Activated CD8-positive, alpha-beta memory T cell treated with anti-CD3 and anti-CD28 coated beads, Interleukin-2, amount 50 U/mL, for 48 hours (primary cell): Measurements from ENCODE around the gene SMG9.

Experiments
- DNase-seq: peaks from one replicate; pipeline ENCODE4 v3.0.0-alpha.2; 2020

Gene SMG9

DNA sequence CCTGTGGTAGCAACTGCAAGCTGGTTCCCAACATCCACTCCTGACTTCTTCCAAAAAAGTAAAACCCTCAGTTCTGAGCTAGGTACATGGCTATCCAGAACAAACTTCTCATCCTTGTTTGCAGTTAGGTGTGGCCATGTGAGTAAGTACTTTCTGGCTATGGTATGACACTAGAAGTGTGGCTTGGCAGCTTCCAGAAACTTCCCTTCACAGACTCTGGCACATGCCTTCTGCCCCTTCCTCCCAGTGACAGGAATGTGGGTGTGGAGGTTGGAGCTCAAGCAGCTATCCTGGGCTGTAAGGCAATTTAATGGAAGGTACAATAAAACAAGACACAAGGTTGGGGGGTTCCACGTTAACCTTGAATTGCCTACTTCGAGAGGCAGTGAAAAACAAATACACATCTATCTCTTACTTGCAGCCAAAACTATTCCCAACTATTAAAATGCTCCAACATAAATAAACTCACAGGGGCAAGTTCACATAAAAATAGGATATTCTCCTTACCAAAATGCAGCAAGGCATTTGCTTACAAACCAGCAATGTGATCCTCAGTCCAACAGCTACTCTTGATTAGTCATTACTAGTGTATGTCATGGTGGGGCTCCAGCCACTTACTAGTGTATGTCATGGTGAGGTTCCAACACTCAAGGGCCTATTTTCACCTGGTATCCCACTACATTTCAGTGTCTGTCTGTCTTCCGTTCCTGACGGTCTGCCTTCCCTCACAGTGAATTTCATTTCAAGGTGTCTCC is 3.1 kb downstream of the SMG9 start:
- no peak for DNase-seq

DNA sequence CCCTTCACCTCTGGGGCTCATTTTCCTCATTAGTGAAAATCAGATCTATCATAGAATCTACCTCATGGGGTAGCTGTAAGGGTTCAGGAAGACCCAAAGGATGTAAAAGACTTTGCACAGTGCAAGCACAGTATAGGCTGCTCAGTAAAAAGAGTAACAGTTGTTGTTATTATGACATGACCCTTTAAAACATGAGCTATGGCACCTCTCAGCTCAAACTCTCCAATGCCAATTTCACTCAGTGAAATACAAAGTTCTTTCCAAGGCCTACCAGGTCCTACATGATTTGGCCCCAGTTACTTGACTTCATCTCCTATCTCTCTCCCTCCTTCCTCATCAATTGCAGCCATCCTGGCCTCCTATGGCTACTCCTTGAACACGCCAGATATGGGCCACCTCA is 4.9 kb downstream of the SMG9 start:
- DNase-seq = no peak

DNA sequence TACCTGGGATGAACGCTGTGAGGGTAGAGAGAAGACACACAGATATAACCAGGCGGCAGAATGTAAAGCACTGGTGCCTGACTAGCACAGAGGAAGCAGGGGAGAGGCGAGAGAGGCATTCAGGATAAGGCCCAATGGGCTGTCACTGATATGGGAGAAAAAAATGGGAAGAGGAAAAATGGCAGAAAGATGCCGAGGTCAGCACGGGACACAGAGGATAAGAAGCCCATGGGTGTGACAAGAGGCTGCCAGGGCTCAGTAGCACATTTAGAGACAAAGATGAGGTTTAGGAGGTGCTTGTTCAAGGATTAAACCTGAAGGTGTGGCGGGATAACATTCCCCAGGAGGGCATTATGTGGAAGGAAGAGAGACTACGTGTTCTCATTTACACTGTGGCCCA is 5.6 kb downstream of the SMG9 start:
- DNase-seq = no peak

DNA sequence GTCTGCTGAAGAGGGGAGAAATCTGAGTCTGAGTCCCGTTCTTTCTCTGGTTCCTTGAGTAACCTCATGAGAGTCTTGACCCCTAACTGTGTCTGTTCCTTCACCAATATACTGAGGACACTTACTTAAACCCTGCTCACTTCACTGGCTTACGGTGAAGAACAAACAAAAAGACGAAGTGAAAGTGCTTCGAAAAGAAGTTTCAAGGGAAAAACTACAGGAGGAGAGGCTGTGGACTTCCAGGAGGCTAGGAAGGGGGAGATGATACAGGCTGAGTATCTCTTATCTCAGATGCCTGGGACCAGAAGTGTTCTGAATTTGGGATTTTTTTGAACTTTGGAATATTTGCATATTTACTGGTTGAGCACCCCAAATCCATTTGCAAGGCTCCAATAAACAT is 6.1 kb downstream of the SMG9 start:
- no peak for DNase-seq

DNA sequence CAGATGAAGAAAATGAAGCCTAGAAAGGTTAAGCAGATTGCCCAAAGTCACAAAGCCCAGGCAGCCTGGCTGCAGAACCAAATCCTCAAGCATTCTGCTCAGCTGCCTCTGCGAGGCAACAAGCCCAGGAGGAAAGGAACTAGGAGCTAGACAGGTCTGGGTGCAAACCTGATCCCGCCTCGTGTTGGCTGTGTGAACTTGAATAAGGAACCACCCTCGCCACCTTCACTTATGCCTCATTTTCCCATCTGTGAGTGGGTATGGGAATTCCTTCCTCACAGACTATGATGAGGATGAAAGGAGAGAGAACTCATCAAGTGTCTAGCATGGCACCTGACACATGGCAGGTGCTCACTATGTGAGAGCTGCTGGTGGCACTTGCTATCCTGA is 6.6 kb downstream of the SMG9 start:
- no peak for DNase-seq

DNA sequence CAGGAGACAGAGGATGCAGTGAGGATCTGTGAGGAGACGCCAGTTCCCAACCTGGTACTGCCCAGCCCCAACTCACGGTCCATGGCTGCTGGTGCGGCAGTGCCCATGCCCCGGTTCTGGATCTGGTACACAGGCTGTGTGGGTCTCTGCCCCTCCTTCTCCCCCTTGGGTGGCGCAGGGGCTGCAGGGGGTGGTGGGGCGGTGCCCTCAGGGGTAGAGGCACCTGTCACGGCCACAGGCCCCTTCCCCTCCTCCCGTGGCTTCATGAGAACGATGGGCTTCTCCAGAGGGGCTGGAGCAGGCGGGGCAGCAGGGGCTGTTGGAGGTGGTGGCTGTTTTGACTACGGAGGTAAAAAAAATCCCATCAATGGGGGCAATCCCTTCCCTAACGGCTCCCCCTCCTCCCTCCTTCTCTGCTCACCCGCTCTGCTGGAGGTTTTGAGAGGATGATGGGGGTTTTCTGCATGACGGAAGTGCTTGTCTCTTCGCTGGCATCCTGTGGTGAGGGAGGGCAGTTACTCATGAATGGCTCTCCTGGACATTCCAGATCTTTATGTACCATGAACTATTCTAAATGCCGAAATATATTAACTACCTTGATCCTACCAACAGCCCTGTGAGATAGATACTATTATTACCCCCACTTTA is 7.1 kb downstream of the SMG9 start:
- no peak for DNase-seq

DNA sequence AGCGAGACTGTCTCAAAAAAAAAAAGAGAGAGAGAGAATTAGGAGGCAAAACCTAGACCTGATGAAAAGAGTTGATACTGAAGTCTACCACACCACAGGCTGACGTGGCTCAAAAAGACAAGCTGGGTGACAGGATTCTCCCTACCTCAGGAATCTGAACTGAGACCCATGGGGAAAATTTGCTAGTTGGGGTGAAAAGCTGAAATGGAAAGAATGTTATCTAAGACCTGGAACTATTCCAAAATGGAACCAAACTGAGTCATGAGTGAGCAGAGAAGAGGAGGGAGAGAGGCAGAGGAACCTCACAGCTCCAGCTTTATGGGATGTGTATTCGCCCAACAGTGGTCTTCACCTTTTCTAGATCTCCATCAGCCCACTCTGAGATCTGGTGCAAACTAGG is 11.7 kb downstream of the SMG9 start:
- no peak for DNase-seq

DNA sequence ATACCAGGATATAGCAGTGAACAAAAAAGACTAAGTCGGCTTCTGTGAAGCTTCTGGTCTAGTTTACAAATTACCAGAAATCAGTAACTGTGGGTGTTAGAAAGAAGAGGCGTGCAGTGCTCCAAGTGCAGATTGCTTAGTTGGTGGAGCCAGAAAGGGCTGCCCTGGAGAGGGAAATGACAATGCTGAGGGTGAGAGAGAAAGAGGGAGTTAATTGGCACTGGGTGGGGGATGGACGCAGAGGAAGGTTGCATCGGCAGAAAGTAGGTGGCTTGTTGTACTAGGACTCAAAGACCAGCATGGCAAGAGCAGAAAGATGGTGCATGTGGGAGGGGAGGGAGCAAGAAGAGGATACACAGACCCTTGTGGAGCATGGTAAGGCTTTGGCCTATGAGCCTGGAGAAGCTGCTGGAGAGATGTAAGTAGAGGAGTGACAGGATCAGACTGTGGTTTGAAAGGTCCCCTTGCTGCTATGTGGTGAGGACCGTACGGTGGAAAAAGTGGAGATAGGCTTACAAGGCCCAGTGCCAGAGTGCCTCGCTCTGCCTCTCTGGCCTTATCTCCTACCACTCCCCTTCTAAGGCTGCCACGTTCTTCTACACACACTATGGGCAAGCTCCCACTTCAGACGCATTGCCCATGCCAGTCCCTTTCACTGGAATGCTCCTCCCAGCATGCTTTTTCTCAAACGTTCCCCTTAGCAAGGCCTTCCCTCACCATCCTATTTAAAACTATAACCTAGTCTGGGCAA is 13.5 kb downstream of the SMG9 start:
- no peak for DNase-seq

DNA sequence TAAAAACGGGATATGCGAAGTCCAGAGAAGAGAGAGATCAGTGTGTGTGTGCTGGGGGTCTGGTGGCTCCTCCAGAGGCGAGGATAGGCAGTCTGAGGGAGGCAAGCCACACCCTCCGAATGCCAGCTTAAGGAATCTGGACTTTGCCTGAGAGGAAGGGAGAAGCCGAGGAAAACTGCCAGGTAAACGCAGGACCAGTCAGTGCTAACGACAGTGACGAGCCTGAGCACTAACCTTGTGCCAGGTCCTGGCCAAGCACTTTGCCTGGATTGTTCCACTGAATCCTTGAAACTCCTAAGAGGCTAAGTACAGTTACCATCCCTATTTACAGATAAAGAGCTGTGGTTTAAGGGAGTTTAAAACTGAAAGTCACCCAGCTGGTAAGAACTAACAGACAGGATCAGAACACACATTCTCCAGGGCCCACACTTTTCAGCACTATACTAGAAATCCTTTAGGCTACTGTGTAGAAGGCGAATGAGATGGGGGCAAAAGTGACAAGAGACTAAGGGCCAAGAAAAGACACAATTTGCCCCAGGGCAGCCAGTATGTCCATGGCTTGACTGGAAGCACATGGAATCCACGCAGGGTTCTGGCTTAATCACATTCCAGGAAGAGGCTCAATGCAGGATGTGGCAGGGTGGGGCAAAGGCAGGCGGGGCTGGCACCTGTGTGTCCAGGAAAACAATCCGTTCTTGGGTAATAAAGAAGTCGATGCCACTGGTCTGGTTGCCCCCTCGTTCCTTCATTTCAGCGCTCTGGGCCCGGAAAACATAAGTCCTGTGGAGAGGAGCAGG is 15.1 kb downstream of the SMG9 start:
- DNase-seq = no peak

DNA sequence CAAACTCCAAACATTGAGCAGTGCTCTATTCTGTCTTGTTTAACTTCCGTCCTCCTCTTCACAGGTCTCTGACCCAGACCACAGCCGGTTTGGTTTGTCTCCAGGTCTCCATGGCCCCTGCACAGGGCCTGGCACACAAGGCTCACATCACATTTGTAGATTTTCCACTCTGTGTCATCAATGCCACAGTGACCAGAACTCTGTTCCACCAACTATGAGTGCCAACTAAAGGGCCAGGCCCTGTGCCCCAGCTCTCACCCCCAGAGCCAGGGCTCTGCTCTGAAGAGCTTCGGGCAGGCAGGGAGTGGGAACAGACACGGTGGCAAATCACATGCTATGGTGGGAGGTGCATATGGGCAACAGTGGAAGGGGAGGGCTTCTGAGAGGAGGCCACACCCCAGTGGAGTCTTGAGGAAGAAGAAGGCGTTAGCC is 16.0 kb downstream of the SMG9 start:
- DNase-seq = no peak

DNA sequence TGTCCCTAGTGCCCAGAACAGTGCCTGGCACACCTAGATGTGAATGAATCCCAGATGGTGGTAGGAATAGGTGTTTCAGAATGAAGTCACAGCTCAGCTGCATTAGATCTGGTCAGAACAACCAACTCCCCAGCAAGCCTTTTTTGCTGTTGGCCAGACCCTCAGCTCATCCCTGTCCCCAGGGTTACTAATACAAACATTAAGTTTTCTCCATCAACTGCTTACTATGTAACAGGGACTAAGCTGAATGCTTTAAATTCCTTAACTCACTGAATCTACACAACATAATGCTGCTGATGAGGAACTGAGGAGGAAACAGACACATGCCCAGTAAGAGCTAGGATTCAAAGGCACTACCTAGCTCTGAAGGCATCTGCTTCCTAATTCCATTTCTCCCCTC is 18.8 kb downstream of the SMG9 start:
- no peak for DNase-seq

DNA sequence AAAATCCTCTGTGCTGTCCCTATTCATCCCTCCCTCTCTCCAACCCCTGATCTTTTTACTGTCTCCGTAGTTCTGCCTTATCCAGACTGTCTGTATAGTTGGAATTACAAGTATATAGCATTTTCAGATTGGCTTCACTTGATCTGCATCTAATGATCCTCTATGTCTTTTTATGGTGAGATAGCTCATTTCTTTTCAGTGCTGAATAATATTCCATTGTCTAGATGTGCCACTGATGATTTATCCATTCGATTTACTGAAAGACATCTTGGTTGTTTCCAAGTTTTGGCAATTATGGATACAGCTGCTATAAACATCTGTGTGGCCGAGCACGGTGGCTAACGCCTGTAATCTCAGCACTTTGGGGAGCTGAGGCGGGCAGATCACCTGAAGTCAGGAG is 19.7 kb downstream of the SMG9 start:
- DNase-seq = no peak

DNA sequence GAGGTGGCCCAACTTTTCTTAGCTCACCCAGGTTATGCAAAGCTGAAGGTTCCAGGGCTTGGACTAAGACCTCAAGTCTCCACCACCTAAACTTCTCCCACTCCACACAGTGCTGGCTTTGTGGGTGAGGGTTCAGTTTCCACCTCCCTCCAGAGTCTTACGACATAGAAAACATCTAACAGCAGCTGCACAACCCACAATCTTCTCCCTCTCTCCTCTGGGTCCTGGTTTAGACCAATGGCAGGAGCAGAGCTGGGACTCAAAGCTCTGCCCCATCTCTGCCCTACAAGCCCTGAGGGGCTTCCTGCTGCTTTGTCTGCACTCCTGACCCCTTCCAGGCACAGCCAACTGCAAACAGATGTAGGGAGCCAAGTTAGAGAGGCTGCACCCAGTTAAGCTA is 22.9 kb downstream of the SMG9 start:
- no peak for DNase-seq

DNA sequence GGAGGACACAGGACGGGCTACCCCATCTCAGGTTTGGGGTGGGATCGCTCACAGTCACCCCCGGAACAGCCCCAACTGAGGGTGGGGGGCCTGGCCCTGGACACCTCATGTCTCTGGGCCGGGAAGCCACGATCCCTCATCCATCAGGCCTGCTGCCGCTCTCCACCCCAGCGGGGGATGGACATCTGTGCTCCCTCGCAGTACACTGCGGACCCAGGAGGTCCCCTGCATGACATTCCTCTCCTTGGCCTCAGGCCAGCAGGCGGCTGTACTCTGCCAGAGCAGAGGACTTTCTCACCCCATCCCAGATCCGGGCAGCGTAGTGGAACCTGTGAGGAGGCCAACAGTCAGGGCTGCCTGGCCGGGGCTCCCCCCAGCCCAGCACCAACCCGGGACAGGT is 23.4 kb downstream of the SMG9 start:
- DNase-seq = no peak

DNA sequence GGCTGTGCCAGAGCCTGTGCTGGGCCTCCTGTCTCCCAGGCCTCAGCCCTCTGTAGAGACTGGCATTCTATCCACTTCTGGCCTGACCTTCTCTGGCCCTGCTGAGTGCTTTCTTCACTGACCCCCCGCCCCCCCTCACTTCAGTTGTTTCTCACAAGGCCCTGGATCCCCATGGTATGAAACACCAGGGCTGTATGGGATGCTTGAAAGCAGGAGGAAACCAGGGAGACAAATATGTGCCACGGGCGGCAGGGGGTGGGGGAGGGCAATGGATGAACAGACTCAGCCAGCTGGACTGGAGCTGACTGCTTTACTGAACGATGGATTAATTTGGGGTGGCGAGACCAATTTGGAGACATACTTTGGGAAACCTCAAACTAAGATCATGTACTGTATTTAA is 24.8 kb downstream of the SMG9 start:
- no peak for DNase-seq

DNA sequence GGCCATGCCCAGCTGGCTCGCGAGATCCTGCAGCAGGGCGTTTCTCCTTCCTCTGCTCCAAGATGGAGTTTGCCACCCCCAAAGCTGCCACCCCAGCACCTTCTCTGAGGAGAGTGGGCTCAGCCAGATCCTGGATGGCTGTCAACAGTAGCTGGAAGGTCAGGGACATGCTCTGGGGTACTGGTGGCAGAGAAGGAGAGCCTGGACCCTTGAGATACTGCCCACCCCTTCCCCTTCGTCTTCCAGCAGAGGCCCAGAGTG is 27.2 kb downstream of the SMG9 start:
- DNase-seq = no peak

DNA sequence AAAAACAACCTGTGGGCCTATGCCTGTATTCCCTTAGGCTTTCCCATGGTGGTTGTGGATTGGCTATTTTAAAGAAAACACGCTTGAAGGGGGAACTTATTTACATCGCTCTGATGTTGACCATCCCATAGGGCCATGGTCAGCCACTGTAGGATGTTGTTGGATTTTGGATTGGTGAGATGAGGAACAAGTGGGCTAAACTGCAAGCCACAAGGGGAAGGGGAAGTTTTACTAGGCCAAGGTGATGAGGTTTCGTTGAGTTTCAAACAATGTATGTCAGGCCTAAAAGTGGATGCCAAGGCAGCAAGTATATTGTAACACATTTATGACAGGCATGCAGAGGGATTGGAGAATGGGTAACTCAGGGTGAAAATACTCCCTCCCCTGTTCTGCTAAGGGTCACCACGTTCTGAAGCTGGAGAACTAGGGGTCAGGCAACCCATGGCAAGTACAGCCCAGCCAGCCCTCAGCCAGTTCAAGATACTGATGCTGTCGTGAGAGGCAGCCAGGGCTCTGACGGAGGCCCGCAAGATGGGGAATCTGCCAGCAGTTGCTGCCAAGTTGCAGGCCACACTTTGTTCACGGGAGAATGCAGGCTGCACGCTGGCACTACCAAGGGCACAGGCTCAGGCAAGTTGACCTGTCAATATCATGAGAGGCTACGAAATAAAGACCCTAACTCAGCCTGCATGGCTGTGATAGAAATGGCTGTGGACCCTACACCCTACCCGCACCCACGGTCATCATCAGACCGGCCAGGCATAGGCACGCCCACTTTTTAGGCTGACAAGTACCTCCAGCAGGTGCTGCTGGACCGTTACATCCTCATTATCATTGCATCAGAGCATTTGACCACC is 27.8 kb downstream of the SMG9 start:
- DNase-seq = no peak

DNA sequence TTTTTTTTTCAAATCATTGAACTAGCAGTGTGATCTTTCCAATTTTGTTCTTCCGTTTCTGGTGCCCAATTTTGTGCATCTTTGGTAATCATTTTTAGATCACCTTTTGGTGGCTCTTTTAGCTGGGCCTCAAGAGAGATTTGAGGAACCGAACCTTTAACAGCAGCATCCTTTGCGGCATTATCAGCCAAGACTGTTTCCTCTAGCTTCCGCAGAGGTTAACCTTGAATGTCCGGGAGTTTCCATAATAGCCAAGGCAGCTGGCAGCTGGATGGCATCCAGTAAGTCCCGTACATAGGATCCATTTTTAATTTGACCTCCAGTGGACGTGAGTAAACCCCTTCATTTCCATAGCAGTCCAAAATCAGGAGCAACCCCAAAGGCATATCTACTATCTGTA is 29.3 kb downstream of the SMG9 start:
- no peak for DNase-seq

DNA sequence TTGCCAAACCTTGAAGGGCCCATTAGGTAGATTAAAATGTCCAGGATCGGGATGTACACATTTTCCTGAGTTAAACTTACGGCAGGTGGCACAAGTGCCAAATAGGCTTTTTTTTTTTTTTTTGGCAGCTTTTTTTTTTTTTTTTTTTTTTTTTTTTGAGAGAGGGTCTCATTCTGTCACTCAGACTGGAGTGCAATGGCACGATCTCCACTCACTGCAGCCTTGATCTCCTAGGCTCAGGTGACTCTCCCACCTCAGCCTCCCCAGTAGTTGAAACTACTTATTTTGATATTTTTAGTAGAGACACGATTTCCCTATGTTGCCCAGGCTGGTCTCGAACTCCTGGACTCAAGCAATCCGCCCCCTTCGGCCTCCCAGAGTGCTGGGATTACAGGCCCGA is 29.9 kb downstream of the SMG9 start:
- DNase-seq = no peak

DNA sequence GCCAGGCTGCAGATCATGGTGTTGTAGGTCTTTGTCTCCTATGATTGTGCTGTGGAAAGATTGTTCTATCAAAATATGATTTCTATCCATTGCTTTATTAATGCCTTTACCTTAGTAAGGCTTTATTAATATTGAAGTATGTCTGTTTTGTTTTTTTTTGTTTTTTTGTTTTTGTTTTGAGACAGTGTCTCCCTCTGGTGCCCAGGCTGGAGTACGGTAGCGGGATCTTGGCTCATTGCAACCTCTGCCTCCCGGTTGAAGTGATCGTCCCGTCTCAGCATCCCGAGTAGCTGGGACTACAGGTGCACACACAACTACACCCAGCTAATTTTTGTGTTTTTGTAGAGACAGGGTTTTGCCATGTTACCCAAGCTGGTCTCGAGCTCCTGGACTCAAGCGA is 31.2 kb downstream of the SMG9 start:
- DNase-seq = no peak

DNA sequence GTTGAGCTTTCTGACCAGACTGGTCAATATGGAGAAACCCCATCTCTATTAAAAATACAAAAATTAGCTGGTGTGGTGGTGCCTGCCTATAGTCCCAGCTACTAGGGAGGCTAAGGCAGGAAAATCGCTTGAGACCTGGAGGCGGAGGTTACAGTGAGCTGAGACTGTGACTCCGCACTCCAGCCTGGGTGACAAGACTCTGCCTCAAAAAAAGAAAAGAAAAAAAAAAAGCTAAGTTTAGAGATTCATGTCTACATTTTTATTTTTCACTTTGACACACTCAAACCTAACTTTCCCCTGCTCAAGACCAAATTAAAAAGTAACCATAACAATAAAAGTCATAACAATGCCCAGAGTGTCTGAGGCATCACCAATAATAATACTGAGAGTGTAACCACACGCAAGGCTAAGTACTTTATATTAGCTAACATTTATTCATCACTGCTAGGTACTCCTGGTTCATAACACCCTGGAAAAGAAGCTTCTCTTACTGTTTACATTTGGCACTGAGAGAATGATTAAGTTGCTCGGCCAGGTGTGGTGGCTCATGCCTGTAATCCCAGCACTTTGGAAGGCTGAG is 33.2 kb downstream of the SMG9 start:
- no peak for DNase-seq

DNA sequence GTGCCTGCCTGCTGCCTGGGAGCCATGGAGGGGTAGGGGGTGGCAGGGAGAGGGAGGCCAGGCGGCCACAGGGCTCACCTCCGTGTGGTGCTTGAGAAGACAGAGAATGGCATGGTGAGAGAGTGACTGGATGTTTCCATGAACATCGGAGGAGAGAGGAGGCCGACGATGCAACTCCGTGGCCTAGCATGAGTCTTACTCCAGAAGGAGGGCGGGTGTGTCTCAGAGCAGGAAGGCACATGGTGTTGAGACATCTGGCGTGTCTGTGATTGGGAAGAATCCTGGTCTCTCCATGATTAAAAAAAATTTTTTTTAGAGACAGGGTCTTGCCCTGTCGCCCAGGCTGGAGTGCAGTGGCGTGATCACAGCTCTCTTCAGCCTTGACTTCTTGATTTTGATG is 33.8 kb downstream of the SMG9 start:
- no peak for DNase-seq
